Tibial artery (tissue), 4 donors: ENCODE results near the gene LYAR.

ENCODE experiments used
- DNase-seq, 2 donors: peaks; one replicate each; pipeline ENCODE4 v3.0.0-alpha.2; 2019
- H3K27ac ChIP-seq, 2 donors: fragments of 200-600 bp; sonication (generic) in 1 of 2; 1 replicate in 1 of 2; 2 replicates in 1 of 2; pipeline ENCODE4 v1.5.1; 2018 to 2019; ENCODE audit warnings: mild to moderate bottlenecking in 1 of 2
- H3K27me3 ChIP-seq, 2 donors: fragments of 200-600 bp; sonication (generic) in 1 of 2; one replicate each; pipeline versions ENCODE4 v1.5.1 to v1.6.0; 2016 to 2019
- H3K36me3 ChIP-seq, 3 donors: fragments of 200-600 bp; sonication (generic) in 2 of 3; one replicate each; pipeline ENCODE4 v1.5.1; 2016 to 2019; ENCODE audit warnings: mild to moderate bottlenecking in 2 of 3
- H3K4me1 ChIP-seq, 4 donors: fragments of 200-600 bp; sonication (generic) in 2 of 4; 1 replicate in 3 of 4; 2 replicates in 1 of 4; pipeline ENCODE4 v1.5.1; 2016 to 2019
- H3K4me3 ChIP-seq, 2 donors: fragments of 200-600 bp; sonication (generic) in 1 of 2; 1 replicate in 1 of 2; 2 replicates in 1 of 2; pipeline ENCODE4 v1.5.1; 2018 to 2019; ENCODE audit warnings: mild to moderate bottlenecking in 2 of 2
- H3K9me3 ChIP-seq, 3 donors: fragments of 200-600 bp; sonication (generic) in 1 of 3; one replicate each; pipeline ENCODE4 v1.5.1; 2016 to 2019
- intact Hi-C: fragments of 100-400 bp; cut with DNase I; formaldehyde crosslinking; loops from one replicate; pipeline ENCODE4 v1.15.0; 2023; ENCODE audit warnings: low total_unique reads
- TF ChIP-seq, protein P1 (sequence below), 2 experiments: fragments of 200-600 bp in 1 of 2; fragments of 450-650 bp in 1 of 2; IDR thresholded peaks; one replicate each; pipeline ENCODE4 v1.5.1; 2017 to 2019; ENCODE audit warnings: antibody characterized with exemption in 2 of 2, mild to moderate bottlenecking in 1 of 2, moderate library complexity in 1 of 2

LYAR gene, protein sequence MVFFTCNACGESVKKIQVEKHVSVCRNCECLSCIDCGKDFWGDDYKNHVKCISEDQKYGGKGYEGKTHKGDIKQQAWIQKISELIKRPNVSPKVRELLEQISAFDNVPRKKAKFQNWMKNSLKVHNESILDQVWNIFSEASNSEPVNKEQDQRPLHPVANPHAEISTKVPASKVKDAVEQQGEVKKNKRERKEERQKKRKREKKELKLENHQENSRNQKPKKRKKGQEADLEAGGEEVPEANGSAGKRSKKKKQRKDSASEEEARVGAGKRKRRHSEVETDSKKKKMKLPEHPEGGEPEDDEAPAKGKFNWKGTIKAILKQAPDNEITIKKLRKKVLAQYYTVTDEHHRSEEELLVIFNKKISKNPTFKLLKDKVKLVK

DNA sequence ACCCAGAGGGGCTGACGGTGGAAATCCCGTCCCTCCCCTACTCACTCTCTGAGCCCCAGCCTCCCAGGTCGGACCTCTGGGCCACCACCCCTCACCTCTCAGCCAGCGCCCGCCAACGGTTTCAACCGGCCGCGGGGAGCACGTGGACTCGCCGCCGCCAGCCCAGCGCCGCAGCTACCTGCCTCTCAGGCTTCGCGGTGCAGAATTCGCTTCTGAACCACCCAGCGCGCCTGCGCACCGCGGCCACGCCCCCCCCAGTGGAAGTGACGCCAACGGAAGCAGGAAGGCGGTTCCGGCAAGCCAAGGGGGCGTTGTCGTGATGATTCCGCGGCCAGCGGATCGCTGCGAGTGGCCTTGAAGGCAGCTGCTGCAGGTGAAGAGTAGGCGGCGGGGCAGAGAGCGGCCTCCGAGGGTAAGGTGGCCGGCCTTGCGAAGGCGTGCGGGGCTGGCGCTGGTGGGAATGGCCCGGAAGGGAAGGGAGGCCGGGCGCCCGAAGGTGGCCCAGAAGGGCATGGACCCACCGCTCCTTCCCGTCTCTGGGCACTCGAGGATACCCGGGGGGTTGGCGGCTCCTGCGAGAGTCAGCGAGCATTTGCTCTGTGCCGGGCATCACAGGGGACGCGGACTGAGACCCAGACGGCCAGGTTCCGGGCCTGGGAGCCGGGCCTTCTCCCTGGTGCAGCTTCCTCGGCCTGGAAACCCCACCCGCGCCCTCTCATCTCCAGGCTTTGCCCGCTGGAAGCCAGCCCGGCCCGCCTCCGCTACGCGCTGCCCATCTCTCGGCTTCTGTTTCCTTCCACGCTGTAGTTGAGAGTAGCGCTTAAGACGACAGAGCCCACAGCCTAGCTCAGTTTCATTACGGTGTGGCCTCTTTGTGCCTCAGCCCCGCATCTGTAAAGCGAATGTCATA, at the start of gene LYAR, which contains the start of gene ZBTB49:
Gene LYAR (minus strand): TSS at position 214 of the 910 bp plus-strand sequence. CDS start 6,412 bp downstream, outside the sequence.
Gene ZBTB49 (plus strand): TSS at position 311 of the 910 bp plus-strand sequence. CDS start 9,695 bp downstream, outside the sequence.
- Histone ChIP-seq H3K4me3 (peak within 1 kb of the TSS; percentile 85 to 92), H3K9me3 (no peaks in the 10 kb centered on the region), H3K27ac (peak within 1 kb of the TSS; percentile 76 to 87), H3K27me3 (no peaks in the 10 kb centered on the region), H3K36me3 (peaks cover 0 to 10% (median 5%) of the 10 kb centered on the region in 3 donors), H3K4me1 (peaks cover 0 to 33% (median 23%) of the 10 kb centered on the region in 4 donors)
- DNase-seq, result peak; percentile 92 to 95
- intact Hi-C loops, result no loop called here
- TF ChIP-seq, protein P1, sequence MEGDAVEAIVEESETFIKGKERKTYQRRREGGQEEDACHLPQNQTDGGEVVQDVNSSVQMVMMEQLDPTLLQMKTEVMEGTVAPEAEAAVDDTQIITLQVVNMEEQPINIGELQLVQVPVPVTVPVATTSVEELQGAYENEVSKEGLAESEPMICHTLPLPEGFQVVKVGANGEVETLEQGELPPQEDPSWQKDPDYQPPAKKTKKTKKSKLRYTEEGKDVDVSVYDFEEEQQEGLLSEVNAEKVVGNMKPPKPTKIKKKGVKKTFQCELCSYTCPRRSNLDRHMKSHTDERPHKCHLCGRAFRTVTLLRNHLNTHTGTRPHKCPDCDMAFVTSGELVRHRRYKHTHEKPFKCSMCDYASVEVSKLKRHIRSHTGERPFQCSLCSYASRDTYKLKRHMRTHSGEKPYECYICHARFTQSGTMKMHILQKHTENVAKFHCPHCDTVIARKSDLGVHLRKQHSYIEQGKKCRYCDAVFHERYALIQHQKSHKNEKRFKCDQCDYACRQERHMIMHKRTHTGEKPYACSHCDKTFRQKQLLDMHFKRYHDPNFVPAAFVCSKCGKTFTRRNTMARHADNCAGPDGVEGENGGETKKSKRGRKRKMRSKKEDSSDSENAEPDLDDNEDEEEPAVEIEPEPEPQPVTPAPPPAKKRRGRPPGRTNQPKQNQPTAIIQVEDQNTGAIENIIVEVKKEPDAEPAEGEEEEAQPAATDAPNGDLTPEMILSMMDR (IDR thresholded peaks at IDR 0.05), result no peak

- TF ChIP-seq, protein P1 (IDR thresholded peaks at IDR 0.05), result no peak
- intact Hi-C loops, result no loop called here
- no peaks in the 10 kb centered on the region for H3K36me3 ChIP-seq
- H3K27me3 ChIP-seq, result peaks cover 0 to 17% of the 10 kb centered on the region in 2 donors
- DNase-seq, result no peak
- no peak overlapping the region for H3K4me3 ChIP-seq
- H3K27ac ChIP-seq, result no peak overlapping the region
- no peaks in the 10 kb centered on the region for H3K9me3 ChIP-seq
- no peaks in the 10 kb centered on the region for H3K4me1 ChIP-seq
Observed at GRCh38 chr4:4339504-4340085, 49.6 kb upstream of the LYAR start.

- intact Hi-C loops, result no loop called here
- Histone ChIP-seq H3K4me1 (no peaks in the 10 kb centered on the region), H3K36me3 (no peaks in the 10 kb centered on the region), H3K9me3 (no peaks in the 10 kb centered on the region), H3K27ac (no peak overlapping the region), H3K27me3 (peaks cover 0 to 17% of the 10 kb centered on the region in 2 donors), H3K4me3 (no peak overlapping the region)
- no peak for DNase-seq
- TF ChIP-seq, protein P1 (IDR thresholded peaks at IDR 0.05), result no peak
Observed at GRCh38 chr4:4338210-4339001, 48.5 kb upstream of the LYAR start.

- TF ChIP-seq, protein P1 (IDR thresholded peaks at IDR 0.05), result peak; percentile 57 to 65
- H3K27ac ChIP-seq, result no peak overlapping the region
- no peaks in the 10 kb centered on the region for H3K36me3 ChIP-seq
- peaks cover 0 to 4% (median 0%) of the 10 kb centered on the region in 3 donors for H3K9me3 ChIP-seq
- intact Hi-C loops, result no loop called here
- H3K27me3 ChIP-seq, result peaks cover 0 to 5% of the 10 kb centered on the region in 2 donors
- no peak overlapping the region for H3K4me3 ChIP-seq
- no peak for DNase-seq
- no peaks in the 10 kb centered on the region for H3K4me1 ChIP-seq
Observed at GRCh38 chr4:4334798-4335520, 45.0 kb upstream of the LYAR start.
